Esophagus muscularis mucosa (tissue), 4 donors: ENCODE data around the gene SFR1.

Experiments
- EP300 ChIP-seq: sonication (generic); formaldehyde crosslinking; IDR thresholded peaks from one replicate; pipeline ENCODE4 v1.6.1; 2017; ENCODE audit warnings: antibody characterized with exemption
- POLR2A ChIP-seq: fragments of 450-650 bp; IDR thresholded peaks from one replicate; pipeline ENCODE4 v1.6.1; 2017; ENCODE audit warnings: antibody characterized with exemption, moderate library complexity, mild to moderate bottlenecking, low read depth
- POLR2AphosphoS5 ChIP-seq, 2 donors: sonication (generic); formaldehyde crosslinking; IDR thresholded peaks; one replicate each; pipeline ENCODE4 v1.6.1; 2017; ENCODE audit warnings: antibody characterized with exemption in 2 of 2
- TF ChIP-seq, protein P1 (sequence below), 3 experiments: fragments of 200-600 bp in 2 of 3; fragments of 450-650 bp in 1 of 3; sonication (generic) in 2 of 3; IDR thresholded peaks; one replicate each; pipeline ENCODE4 v1.5.1; 2017 to 2019; ENCODE audit warnings: antibody characterized with exemption in 3 of 3, mild to moderate bottlenecking in 2 of 3, moderate library complexity in 1 of 3

GRCh38 chr10:104074505-104074904, 47.5 kb upstream of the SFR1 start:
- no peak for TF ChIP-seq POLR2A
- TF ChIP-seq, protein P1, sequence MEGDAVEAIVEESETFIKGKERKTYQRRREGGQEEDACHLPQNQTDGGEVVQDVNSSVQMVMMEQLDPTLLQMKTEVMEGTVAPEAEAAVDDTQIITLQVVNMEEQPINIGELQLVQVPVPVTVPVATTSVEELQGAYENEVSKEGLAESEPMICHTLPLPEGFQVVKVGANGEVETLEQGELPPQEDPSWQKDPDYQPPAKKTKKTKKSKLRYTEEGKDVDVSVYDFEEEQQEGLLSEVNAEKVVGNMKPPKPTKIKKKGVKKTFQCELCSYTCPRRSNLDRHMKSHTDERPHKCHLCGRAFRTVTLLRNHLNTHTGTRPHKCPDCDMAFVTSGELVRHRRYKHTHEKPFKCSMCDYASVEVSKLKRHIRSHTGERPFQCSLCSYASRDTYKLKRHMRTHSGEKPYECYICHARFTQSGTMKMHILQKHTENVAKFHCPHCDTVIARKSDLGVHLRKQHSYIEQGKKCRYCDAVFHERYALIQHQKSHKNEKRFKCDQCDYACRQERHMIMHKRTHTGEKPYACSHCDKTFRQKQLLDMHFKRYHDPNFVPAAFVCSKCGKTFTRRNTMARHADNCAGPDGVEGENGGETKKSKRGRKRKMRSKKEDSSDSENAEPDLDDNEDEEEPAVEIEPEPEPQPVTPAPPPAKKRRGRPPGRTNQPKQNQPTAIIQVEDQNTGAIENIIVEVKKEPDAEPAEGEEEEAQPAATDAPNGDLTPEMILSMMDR (IDR thresholded peaks at IDR 0.05), result no peak
- no peak for TF ChIP-seq POLR2AphosphoS5 (IDR thresholded peaks at IDR 0.05)
- no peak for TF ChIP-seq EP300
